ENCODE measurements around the gene PTPN14.

The PTPN14 gene

DNA sequence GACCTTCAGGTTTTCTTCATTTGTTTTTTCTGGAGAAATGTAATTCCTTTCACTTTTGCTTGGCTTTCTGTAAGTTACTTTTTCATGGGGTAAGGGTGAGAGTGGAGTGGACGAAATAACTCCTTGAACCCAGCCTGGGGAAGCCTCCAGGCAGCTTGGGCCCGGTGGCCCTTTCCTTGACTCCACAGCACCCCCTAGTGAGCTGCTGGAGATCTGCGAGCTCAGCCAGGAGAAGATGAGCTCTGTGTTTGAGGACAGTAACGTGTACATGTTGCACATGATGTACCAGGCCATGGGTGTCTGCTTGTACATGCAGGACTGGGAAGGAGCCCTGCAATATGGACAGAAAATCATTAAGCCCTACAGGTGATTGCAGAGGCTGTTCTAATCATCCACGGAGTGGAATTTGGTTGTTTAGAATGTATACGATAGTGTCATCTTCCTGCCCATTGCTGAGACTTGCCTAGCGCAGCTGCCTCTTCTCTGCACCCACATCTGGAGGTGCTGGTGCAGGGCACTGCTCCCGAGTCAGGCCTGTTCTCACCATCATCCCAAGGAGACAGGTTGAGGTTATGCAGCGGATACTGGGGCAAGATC lies 219.5 kb downstream of the PTPN14 start:
- Histone ChIP-seq H3K79me2 (ENCODE audit: low read length) (no peaks in the 10 kb centered on the region), H3F3A (ENCODE audit: insufficient read depth, low read length) (no peaks in the 10 kb centered on the region), H3K9me3 (replicated peaks; ENCODE audit: insufficient read depth, low read length) (no peaks in the 10 kb centered on the region), H3K9ac (ENCODE audit: low read length) (no peak overlapping the region), H3K27me3 (replicated peaks; ENCODE audit: insufficient read depth, low read length) (no peaks in the 10 kb centered on the region), H3K36me3 (replicated peaks; ENCODE audit: insufficient read depth, low read length) (no peaks in the 10 kb centered on the region), H3K4me3 (ENCODE audit: low read length) (no peak overlapping the region), H3K27ac (ENCODE audit: low read length) (no peak overlapping the region), H3K4me2 (ENCODE audit: low read depth, low read length) (no peak overlapping the region), H4K20me1 (ENCODE audit: insufficient read depth, low read length) (no peaks in the 10 kb centered on the region), H3K4me1 (ENCODE audit: low read length) (peaks cover 5% of the 10 kb centered on the region), H2AFZ (ENCODE audit: low read length) (no peak overlapping the region), H3K9me2 (replicated peaks; ENCODE audit: insufficient read depth, low read length) (no peaks in the 10 kb centered on the region)
- DNase-seq = peak; percentile 55
- no peak for TF ChIP-seq EZH2 (optimal IDR thresholded peaks at IDR 0.05; ENCODE audit: low read depth, low read length)
- no peak for TF ChIP-seq EZH2phosphoT487 (IDR thresholded peaks at IDR 0.05; ENCODE audit: low read length)
- TF ChIP-seq, protein P1, sequence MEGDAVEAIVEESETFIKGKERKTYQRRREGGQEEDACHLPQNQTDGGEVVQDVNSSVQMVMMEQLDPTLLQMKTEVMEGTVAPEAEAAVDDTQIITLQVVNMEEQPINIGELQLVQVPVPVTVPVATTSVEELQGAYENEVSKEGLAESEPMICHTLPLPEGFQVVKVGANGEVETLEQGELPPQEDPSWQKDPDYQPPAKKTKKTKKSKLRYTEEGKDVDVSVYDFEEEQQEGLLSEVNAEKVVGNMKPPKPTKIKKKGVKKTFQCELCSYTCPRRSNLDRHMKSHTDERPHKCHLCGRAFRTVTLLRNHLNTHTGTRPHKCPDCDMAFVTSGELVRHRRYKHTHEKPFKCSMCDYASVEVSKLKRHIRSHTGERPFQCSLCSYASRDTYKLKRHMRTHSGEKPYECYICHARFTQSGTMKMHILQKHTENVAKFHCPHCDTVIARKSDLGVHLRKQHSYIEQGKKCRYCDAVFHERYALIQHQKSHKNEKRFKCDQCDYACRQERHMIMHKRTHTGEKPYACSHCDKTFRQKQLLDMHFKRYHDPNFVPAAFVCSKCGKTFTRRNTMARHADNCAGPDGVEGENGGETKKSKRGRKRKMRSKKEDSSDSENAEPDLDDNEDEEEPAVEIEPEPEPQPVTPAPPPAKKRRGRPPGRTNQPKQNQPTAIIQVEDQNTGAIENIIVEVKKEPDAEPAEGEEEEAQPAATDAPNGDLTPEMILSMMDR (IDR thresholded peaks at IDR 0.05; ENCODE audit: low read length) = peak; percentile 94

DNA sequence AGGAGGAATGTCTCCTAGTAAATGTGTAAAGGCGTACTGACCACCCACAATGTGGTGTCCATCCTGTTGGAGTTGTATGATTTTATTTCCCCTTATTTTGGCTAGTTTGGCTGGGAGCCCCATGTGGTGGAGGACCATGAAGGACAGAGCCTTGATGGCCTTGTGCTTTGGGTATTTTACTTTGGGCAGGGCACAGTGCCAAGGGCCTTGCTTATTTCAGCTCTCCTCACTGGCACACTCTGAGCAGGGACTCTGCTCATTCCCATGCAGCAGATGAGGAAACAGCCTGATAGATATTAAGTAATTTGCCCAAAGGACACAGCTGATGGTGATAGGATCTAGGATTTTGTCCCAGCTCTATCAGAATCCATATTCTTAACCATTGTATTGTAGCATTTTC lies 220.2 kb downstream of the PTPN14 start:
- H3K9me2 ChIP-seq (replicated peaks; ENCODE audit: insufficient read depth, low read length) = no peaks in the 10 kb centered on the region
- no peaks in the 10 kb centered on the region for H3F3A ChIP-seq (ENCODE audit: insufficient read depth, low read length)
- H3K4me3 ChIP-seq (ENCODE audit: low read length) = no peak overlapping the region
- H3K36me3 ChIP-seq (replicated peaks; ENCODE audit: insufficient read depth, low read length) = no peaks in the 10 kb centered on the region
- no peaks in the 10 kb centered on the region for H4K20me1 ChIP-seq (ENCODE audit: insufficient read depth, low read length)
- no peak for DNase-seq
- H3K9ac ChIP-seq (ENCODE audit: low read length) = no peak overlapping the region
- TF ChIP-seq EZH2 (optimal IDR thresholded peaks at IDR 0.05; ENCODE audit: low read depth, low read length) (no peak), EZH2phosphoT487 (IDR thresholded peaks at IDR 0.05; ENCODE audit: low read length) (no peak)
- TF ChIP-seq, protein P1 (IDR thresholded peaks at IDR 0.05; ENCODE audit: low read length) = no peak
- no peak overlapping the region for H3K27ac ChIP-seq (ENCODE audit: low read length)
- H3K79me2 ChIP-seq (ENCODE audit: low read length) = no peaks in the 10 kb centered on the region
- H3K4me2 ChIP-seq (ENCODE audit: low read depth, low read length) = no peak overlapping the region
- H3K27me3 ChIP-seq (replicated peaks; ENCODE audit: insufficient read depth, low read length) = no peaks in the 10 kb centered on the region
- no peak overlapping the region for H2AFZ ChIP-seq (ENCODE audit: low read length)
- H3K9me3 ChIP-seq (replicated peaks; ENCODE audit: insufficient read depth, low read length) = no peaks in the 10 kb centered on the region
- no peaks in the 10 kb centered on the region for H3K4me1 ChIP-seq (ENCODE audit: low read length)

DNA sequence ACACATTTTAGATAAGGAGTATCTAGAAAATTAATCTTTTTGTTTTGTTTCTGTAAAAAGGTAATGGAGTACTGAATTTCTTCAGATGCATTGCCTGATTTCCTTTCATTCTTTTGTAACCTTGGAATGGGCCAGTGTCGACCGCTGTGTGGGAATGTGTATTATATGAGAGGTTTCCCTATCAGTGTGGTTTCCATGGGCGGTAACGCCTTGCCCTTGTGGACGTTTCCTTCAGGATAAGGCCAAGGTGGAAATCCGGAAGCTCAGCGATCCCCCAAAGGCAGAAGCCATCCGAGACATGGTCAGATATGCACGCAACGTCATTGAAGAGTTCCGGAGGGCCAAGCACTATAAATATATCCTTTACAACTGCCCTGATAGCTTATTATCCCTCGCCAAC lies 220.7 kb downstream of the PTPN14 start:
- no peak overlapping the region for H3K27ac ChIP-seq (ENCODE audit: low read length)
- TF ChIP-seq, protein P1 (IDR thresholded peaks at IDR 0.05; ENCODE audit: low read length) = no peak
- no peak for TF ChIP-seq EZH2phosphoT487 (IDR thresholded peaks at IDR 0.05; ENCODE audit: low read length)
- TF ChIP-seq EZH2 (optimal IDR thresholded peaks at IDR 0.05; ENCODE audit: low read depth, low read length) = no peak
- no peaks in the 10 kb centered on the region for H4K20me1 ChIP-seq (ENCODE audit: insufficient read depth, low read length)
- no peaks in the 10 kb centered on the region for H3K4me1 ChIP-seq (ENCODE audit: low read length)
- H3F3A ChIP-seq (ENCODE audit: insufficient read depth, low read length) = no peaks in the 10 kb centered on the region
- no peak overlapping the region for H2AFZ ChIP-seq (ENCODE audit: low read length)
- H3K9ac ChIP-seq (ENCODE audit: low read length) = no peak overlapping the region
- H3K4me3 ChIP-seq (ENCODE audit: low read length) = no peak overlapping the region
- no peak for DNase-seq
- no peaks in the 10 kb centered on the region for H3K9me3 ChIP-seq (replicated peaks; ENCODE audit: insufficient read depth, low read length)
- no peaks in the 10 kb centered on the region for H3K79me2 ChIP-seq (ENCODE audit: low read length)
- no peaks in the 10 kb centered on the region for H3K9me2 ChIP-seq (replicated peaks; ENCODE audit: insufficient read depth, low read length)
- no peaks in the 10 kb centered on the region for H3K36me3 ChIP-seq (replicated peaks; ENCODE audit: insufficient read depth, low read length)
- H3K4me2 ChIP-seq (ENCODE audit: low read depth, low read length) = no peak overlapping the region
- no peaks in the 10 kb centered on the region for H3K27me3 ChIP-seq (replicated peaks; ENCODE audit: insufficient read depth, low read length)
